OCI-LY3 (cell line): ENCODE data around the gene ZNF24.

ENCODE experiments used
- CTCF ChIP-seq: fragments of 200-600, 300-600 bp; sonication (generic); IDR thresholded peaks from 2 replicates; pipeline ENCODE4 v1.5.1; 2014; ENCODE audit warnings: antibody characterized with exemption, low read length, low read depth
- EZH2phosphoT487 ChIP-seq: fragments of 200-600 bp; shearing (Covaris generic); IDR thresholded peaks from 2 replicates; pipeline ENCODE4 v1.6.1; 2018; ENCODE audit warnings: antibody characterized with exemption, mixed run types, low read depth

- TF ChIP-seq CTCF (no peak), EZH2phosphoT487 (no peak)
Measured at GRCh38 chr18:35362531-35362930, 18.3 kb upstream of the ZNF24 start.
